ENCODE data around the gene USH1G.

DNA sequence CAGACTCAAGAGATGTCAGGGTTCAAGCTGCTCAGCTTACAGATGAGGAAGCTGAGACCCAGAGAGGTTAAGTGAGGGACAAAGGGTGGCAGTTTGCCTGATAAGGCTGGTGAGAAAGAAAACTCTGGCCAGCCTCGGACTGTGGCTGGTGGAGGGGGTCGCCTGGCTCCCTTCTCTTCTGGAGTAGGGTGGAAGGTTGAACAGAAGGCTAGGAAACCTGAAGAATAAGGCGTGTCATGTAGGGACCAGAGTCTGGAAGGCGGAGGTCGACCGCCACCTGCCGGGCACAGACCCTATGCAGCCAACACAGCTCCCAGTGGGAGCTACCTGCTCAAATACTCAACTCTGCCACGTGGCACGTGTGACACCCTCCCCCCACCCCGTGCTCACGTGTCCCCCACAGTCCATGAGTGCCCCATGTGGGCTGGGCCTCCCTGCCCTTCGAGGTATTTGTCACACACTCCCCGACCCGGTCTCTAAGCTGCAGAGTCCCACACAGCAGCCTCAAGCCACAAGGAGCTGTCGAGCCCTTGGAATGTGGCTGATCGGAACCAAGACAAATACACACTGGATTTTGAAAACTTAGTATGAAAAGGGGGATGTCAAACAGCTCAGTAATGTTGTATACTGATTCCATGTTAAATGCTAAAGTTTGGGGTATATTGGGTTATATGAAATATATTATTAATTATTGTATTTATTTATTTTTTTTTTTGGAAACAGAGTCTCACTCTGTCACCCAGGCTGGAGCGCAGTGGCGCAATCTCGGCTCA is 37.7 kb upstream of the USH1G start:
- no peak for TF ChIP-seq EZH2 (IDR thresholded peaks at IDR 0.05; ENCODE audit: borderline replicate concordance, low read length)
- peak; percentile 11 to 49 for TF ChIP-seq CTCF (conservative IDR thresholded peaks at IDR 0.05 in 1 of 2, IDR thresholded peaks at IDR 0.05 in 1 of 2; ENCODE audit: extremely low read depth in 1 of 2, insufficient read depth in 1 of 2, low read depth in 1 of 2, low read length in 2 of 2)
